Dermis microvascular lymphatic vessel endothelial cell (primary cell): ENCODE data around the gene GDF2. TPM values are rescaled to one million over a fixed set of nuclear protein-coding genes. Genes with fewer than 3 reads are reported as not detected.

Experiments used
- DNase-seq, 2 donors: peaks; one replicate each; pipeline versions ENCODE4 v3.0.0 to v3.0.0-alpha.2; 2010; ENCODE audit warnings: low read depth in 2 of 2
- total RNA-seq: library from RNA; depleted of rRNA; stranded (reverse); fragments of >200 nt; gene quantifications from 2 replicates; pipeline ENCODE4 v1.2.1, GENCODE V29; 2014

The GDF2 gene
- total RNA-seq: not detected in 2 replicates

DNA sequence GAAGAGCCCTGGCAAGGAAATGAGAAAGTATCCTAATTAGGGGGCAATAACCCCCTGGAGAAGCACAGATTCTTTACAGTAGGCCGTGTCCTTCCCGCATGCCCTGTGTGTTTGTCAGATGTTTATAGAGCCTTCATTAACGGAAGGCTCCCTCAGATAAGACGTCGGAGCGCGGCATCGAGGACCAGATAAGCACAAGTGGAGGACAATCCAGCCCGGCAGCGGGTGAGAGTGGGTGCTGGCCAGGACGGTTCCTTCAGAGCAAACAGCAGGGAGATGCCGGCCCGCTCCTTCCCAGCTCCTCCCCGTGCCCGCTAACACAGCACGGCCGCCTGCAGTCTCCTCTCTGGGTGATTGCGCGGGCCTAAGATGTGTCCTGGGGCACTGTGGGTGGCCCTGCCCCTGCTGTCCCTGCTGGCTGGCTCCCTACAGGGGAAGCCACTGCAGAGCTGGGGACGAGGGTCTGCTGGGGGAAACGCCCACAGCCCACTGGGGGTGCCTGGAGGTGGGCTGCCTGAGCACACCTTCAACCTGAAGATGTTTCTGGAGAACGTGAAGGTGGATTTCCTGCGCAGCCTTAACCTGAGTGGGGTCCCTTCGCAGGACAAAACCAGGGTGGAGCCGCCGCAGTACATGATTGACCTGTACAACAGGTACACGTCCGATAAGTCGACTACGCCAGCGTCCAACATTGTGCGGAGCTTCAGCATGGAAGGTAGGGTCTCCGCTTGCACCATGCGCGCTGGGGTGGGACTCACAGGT, at the start of gene GDF2:
GDF2 (plus strand) TSS at position 155 of the 762 bp plus-strand sequence; CDS start at position 370, 215 bp downstream.
- DNase-seq: no peak

- DNase-seq: no peak
Observed at GRCh38 chr10:47276071-47276470, 46.2 kb upstream of the GDF2 start.

GRCh38 chr10:47276576-47277351, 45.5 kb upstream of the GDF2 start:
- no peak for DNase-seq

GRCh38 chr10:47277352-47278151, 44.7 kb upstream of the GDF2 start:
- DNase-seq: no peak

- DNase-seq: no peak
Observed at GRCh38 chr10:47278152-47278473, 44.1 kb upstream of the GDF2 start.

DNA sequence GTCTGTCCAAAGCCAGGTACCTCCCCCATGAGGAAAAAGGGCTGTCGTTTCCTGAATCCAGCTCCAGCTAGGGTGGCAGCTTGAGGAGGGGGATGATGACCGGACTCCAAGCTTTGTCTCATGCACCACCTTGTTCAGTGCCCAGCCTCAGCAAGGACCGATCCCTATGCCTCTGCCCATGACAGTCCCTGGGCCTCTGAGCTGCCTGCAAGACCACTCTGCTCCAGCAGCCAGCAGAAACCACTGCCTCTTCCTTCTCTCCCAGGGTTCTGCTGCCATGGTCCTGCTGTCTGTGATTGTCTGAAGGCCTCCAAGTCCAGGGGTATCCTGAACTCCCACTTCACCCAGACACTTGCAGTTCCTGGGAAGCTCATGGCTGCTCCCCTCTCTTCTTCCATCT, 43.5 kb upstream of the GDF2 start:
- DNase-seq: no peak

DNA sequence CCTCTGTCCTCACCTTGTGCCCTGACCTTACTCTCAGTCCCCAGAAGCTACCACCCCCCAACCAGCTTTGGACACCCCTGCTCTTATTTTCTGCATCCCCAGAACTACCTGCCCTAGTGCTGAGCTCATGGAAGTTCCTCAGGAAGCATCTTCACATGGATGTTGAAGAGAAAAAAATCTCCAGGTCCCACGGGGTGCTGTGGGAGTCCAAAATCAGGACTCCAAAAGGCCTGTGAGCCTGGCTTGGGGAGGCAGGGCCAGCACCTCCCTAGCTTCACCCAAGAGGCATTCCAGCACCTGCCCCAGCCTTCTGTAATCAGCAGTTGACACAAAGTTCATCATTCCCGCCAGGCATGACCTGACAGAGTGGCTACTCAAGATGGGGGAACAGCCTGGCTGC, 43.0 kb upstream of the GDF2 start:
- DNase-seq: no peak

DNA sequence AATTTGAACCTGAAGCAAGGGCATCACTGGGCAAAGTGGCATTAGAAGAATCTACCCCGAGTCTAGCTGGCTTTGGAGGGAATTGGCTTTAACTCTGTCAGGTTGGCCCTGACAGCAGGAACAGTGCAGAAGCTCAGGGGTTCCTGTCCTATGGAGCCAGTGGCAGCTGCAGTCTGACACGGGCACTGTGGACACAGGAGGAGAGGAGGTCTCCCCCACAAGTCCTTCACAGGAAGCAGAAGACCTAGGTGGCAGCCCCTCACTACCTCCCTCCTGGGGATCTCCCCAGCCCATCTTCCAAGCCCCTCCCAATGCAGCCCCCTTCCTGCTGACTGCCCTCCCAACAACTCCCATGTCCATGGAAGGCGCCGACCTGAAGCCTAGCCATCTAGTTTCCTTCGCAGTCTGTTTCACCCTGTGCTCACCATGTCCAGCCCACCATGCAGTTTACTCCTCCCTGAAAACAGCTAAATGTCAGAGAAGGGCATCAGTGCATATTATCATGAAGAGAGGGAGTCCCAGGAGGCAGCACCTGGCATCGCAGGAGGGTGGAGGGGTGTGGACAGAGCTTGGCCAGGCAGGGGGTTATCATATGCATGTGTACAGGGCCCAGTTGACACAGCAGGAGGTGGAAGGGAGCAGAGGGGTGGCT, 40.1 kb upstream of the GDF2 start:
- no peak for DNase-seq

DNA sequence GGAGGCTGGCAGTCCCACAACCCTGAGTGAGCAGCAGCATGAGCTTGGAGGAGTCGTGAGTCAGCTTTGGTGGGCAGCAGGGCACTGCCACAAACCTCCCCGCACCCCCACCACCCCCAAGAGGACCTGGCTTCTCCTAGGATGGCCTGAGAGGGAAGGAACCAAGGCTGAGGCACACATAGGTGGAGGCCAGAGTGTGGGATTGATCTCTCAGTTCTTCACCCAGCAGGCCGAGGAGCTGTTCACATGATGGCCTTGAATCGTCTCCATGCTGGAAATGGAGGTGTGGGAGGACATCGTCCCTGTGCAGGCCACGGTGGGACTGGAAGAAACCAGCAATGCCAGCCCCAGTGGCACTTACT, 39.6 kb upstream of the GDF2 start:
- no peak for DNase-seq

- DNase-seq: no peak
Observed at GRCh38 chr10:47283101-47283630, 39.1 kb upstream of the GDF2 start.

DNA sequence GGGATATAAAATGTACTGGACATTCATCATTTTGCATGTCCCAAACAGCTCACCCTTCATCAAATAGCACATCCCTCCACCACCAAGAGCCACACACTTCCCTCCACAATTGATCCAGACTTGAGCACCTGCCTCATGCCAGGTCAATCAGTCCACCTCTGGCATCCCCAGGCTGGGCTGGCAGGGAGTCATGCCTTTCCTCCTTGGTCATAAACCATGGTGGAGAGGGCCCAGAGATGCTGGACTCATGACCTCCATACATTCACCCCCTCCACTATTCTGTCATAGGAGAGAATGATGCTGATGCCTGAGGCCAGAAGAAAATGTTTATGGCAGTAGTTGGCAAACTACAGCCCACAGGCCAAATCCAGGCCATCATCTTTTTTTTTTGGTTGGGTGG, 38.4 kb upstream of the GDF2 start:
- DNase-seq: no peak

- DNase-seq: no peak
Observed at GRCh38 chr10:47285381-47286115, 36.7 kb upstream of the GDF2 start.

DNA sequence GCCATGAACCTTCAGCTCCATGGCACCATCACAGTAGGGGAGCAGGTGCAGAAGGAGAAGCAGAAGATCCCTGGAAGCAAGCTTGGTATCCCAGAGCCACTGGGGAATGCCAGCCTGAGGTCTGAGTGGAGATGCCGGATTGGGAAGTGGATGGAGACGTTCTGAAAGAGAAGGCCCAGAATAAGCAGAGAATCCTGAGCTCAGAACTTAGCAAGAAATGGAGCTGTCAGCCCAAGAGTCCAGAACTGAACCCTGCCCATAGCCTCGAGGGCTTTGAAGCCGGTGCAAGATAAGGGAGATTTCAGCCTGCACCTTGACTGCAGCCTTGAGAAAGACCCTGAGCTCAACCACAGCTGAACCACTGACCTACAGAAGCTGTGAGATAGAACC, 36.1 kb upstream of the GDF2 start:
- no peak for DNase-seq

DNA sequence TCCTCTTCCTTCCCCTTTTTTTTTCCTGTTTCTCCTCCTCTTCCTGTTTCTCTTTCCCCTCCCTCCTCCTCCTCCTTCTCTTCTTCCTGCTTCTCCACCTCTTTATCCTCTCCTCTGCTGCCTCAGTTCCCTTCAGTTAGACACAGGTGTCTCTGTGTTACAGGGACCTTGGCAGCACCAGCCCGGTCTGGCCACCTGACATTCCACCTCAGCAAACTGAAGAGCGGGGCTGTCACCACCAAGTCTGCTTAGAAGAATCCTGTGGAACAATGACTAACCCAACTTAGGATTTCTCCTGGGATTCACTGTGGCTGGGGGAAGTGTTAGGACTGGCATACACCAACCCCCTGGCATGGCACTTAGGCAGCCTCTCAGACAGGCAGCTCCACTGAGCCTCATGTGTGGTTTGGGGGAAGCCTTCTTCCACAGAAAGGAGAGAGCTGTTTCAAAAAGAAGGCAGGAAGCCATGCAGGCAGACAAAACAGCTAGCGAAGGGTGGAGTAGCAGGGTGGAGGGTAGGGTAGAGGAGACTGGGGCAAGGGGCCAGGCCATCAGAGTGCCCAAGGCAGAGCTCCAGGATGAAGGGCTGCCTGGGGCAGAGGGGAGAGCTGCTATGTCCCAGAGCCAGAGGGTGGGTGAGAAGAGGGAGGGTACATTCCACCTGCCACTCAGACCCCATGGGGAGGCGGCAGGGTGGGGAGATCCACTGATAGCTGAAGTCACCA, 35.5 kb upstream of the GDF2 start:
- no peak for DNase-seq

DNA sequence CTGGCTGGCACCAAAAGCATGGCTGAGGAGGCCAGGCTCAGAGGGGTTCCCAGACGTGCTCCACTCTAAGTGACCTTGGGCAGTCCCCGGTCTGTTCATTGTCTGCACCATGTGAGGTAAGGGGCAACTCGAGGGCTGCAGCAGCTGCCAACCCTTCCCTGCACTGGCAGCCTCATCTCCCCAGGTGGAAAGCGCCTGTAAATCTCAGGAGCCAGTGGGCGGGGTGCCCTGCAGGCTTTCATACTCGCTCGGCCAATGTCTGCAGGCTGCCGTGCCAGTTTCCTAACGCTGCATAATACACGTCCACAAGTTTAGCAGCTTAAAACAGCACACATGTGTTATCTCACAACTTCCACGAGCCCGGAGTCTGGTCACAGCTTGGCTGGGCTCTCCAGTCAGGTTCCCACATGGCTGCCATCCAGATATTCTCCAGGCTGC, 34.9 kb upstream of the GDF2 start:
- no peak for DNase-seq

GRCh38 chr10:47287805-47288204, 34.4 kb upstream of the GDF2 start:
- no peak for DNase-seq

DNA sequence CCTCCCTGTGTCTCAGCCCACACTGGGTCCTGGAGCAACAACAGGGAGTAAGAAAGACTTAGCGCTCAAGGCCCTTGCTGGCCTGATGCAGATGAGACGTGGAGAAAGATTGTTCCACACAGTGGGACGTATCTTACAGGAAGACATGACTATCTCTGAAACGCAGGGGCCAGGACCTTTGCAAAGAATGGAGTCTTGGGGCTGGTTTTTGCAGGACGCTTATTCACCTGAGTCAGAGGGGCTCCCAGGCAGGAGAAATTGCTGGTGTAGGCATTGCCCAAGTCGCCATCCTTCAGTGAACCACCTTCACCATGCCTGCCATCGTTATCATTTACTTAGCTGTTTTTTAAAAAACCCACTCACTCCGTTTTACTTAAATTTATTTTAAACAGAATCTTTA, 34.0 kb upstream of the GDF2 start:
- DNase-seq: no peak

GRCh38 chr10:47288916-47289495, 33.2 kb upstream of the GDF2 start:
- no peak for DNase-seq

DNA sequence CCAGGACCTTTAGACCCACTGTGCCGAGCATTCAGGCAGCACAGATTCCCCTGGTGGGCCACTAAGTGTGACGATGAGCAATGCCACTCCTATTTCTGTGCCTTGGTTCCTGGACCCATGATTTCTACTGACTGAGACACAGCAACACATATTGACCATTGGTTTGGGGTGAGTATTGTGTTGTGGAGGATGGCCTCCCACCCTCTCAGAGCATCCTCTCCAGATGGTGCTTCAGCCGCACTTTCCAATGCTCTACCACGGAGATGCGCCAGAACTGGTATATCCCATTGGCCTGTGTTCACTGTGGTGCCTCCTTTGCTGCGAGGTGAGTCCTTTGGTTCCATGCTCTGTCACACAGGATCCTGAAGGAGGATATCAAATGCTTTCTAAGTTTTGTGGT, 32.3 kb upstream of the GDF2 start:
- DNase-seq: no peak

GRCh38 chr10:47290338-47290737, 31.9 kb upstream of the GDF2 start:
- DNase-seq: no peak
